Fibroblast of skin of back (primary cell): ENCODE measurements around the gene NPTXR.
A peak's percentile ranks its signal among the peaks of the same experiment; 100 is the strongest.
"Not testable (repeated sequence)": the region's sequence is repeated elsewhere in the genome, so short reads cannot be mapped to it uniquely, and the experiment has no call there.

Experiments used
- DNase-seq: peaks from one replicate; pipeline ENCODE4 v3.0.0-alpha.2; 2013

Gene NPTXR

DNA sequence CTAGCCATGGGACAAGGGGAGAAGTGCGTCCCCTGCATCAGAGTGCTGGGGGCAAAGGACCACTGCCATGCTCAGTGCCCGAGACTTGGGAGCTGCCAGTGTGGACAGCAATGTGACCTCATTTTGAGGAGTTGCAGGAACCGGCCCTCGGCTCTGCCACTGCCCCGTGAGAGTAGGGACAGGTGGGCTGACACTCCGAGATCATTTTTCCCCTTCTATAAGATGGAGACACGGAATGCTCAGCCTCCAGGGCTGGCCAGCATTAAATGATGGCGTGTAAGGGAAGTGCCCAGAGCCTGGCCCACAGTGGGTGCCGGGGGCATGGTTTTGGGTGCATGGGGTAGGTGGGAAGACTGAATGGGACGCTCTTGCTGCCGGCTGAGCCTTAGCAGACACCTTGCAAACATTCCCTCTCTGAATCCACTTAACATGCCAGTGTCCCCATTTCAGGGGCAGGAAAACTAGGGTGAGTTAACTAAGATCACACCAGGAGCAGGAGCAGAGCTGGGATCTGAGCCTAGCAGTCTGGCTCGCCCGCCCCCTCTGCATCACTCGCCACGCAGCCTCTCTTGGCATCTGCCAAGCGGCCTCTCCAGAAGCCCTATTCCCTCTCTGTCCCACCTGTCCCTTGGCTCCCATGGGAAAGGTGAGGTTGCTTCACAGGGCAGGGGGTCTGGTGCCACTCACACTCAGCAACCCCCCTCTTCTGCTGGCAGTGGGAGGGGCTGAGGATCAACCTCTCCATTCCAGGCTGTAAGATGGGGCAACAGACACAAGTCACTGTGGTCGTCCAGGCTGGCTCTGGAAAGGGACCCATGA lies 13.6 kb downstream of the NPTXR start:
- DNase-seq, result no peak

GRCh38 chr22:38829485-38829884 lies 14.3 kb downstream of the NPTXR start:
- DNase-seq, result peak; percentile 26

GRCh38 chr22:38828616-38829205 lies 15.1 kb downstream of the NPTXR start:
- DNase-seq, result no peak

- DNase-seq, result no peak
Observed at GRCh38 chr22:38828191-38828590, 15.6 kb downstream of the NPTXR start.

DNA sequence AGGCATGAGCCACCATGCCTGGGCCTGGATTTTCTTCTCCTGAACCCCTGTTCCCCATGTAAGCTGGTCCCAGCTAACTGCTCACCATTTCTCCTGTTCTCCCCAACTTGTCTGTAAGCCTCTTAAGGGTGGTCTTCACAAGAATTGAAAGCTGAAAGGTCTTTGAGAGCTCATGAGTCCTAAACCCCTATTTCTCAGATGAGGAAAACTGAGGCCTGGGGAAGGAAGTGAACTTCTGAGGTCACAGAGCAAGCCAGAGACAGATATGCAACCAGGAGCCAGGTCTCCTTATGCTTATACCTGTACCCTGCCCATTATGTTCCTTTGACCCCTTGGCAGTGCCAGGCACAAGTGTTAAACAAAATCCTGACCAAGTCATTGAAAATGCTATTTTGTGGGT lies 16.3 kb downstream of the NPTXR start:
- no peak for DNase-seq

DNA sequence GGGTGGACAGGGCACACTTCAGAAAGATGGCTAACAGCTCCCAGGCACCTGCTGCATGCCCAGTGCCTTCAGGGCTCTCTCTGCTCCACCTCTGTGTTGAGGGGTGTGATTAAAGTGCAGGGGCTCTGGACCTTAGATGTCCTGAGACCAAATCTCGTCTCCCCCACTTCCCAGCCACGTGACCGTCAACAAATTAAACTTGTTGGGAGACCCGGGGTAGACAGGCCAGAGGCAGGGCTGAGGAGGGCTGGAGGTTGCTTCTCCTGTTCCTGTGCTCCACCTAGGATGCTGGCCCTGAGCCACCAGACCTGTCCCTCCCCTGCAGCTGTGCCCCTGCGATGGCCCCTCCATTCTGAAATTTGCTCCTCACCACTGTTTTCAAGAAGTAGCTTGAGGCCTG lies 17.0 kb downstream of the NPTXR start:
- DNase-seq, result no peak

DNA sequence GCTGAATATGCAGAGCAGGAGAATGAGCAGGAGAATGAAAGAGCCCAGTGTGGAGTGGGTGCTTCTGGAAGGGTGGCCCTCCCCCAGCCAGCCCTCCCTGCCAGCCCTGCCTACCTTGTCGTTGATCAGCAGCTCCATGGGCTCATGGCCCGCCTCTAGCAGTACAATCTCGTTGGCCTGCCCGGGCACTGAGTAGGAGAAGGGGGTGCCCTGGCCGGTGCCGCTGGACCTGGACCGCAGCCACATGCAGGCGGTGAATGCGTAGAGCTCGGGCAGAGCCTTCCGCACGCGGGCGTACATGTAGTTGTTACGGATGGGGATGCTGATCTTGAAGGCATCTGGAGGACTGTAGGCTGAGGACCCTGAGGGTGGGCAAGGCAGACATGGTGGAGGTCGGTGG lies 17.4 kb downstream of the NPTXR start:
- DNase-seq, result no peak

DNA sequence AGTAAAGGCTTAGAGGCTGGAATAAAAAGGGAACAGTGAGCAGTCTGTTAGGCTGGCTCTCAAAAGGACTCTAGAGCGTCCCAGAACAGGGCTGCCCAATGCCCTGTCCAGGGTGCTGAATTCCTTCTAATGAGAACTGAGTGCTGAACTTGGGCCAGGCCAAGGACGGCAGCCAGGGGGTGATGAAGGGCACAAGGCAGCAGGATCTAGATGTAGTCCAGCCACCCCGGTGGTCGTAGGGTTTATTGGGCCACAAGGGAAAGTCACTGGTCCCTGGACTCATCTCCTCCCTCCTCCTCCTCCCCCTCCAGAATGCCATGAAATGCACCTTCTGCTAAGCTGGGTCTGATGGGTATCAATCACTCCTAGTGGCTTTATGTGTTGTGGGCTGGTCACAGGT lies 19.2 kb downstream of the NPTXR start:
- peak; percentile 81 for DNase-seq

DNA sequence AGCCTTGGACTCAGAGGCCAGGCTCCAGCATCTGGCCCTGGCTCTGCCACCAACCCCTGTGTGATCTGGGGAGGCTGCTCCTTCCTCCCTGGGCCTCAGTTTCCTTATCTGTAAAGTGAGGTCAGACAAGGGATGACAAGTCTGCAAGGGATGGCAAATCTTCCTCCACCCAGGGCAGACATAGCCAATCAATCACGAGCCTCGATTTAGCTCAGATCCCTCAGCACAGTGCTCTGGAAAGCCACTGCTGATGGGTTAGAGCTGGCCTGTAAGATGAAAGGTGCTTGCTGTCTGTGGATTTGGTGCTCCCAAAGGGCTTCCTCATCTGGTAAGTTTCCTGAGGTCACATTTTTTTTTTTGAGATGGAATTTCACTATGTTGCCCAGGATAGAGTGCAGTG lies 20.2 kb downstream of the NPTXR start:
- DNase-seq, result no peak

- no peak for DNase-seq
Observed at GRCh38 chr22:38823076-38823475, 20.8 kb downstream of the NPTXR start.

DNA sequence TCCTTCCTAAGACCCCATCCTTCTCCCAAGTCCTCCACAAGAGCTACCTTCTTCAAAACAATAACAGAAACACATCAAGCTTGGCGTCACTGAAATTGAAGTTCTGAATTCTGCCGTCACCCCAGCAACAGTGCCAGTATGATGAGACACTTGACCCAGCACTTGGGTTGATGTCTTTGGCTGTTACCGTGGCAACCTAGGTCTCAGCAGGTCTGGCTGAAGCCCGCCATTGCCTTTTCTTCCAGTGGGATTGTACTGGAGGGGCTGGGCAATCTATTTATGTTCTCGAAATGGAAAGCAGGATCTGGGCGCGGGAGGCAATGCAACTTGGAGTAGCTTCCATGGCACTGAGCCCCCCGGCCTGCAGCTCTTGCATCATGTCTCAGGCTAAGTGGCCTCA lies 23.8 kb downstream of the NPTXR start:
- DNase-seq, result no peak

- no peak for DNase-seq
Observed at GRCh38 chr22:38819387-38819940, 24.4 kb downstream of the NPTXR start.

DNA sequence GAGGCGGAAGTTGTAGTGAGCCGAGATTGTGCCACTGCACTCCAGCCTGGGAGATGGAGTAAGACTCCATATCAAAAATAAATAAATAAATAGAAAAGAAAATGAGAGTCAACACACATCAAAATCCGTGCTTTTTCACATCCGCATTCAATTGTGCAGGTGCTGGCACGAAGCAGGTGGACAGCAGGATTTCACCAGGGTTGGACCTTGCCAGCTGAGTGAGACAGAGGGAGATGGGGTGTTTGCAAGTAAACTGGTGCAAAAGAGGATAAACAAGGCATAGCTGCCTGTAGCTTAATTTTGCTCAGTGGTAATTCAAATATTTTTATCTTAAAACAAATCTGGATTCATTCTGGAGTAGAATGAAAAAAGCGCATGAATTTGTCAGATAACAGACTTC lies 26.6 kb downstream of the NPTXR start:
- no peak for DNase-seq

DNA sequence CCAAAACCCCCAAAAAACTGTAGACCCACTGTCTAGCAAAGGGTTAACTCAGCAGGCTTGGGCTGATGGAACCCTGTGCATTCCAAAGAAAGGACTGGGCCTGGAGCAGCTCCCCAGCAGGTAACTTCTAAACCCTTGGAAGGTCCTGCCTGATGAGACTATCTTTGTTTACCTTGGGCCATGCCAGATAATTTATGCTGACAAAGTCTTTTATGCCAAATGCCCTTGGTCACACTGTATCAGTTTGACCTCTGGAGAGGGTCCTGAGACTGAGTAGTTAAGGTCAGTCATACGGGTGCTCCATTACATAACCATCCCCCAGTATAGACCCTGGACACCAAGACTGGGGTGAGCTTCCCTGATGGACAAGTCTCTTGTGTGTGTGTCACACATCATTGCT lies 28.0 kb downstream of the NPTXR start:
- DNase-seq, result no peak

GRCh38 chr22:38811241-38811640 lies 32.6 kb downstream of the NPTXR start:
- no peak for DNase-seq

- not testable (repeated sequence) for DNase-seq
Observed at GRCh38 chr22:38805041-38805593, 38.7 kb downstream of the NPTXR start.

- DNase-seq, result peak; percentile 92
Observed at GRCh38 chr22:38802671-38803121, 41.1 kb downstream of the NPTXR start.

DNA sequence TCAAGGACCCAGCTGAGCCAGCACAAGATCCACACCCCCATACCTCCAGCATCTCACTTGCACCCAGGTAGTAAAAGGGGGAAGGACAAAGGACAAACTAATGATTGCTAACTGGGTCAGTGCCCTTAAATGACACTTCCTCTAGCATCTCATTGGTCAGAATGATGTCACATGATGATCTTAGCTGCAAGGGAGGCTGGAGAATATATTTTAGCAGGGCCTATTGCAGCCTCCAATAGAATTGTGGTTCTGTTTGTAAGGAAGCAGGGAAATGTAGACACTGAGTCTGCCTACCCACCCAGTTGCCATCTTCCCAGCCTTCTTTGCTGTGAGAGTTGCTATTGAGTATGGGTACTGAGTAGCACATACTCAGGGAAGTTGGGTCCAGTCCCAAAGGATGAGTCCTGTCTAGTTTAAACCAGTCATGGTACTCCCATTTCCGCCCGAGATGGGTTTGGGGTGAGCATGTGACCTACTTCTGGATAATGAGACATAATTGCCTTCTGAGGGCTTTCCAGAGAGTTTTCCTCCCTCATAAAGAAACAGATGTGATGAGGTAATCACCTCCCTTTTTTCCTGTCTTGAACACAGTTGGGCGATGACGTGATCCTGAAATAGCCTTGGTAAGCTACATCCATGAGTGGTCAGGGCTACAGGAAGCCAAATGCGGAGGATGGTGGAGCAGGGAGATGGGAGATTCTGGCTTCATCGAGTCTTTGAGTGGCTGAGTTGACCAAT lies 44.4 kb downstream of the NPTXR start:
- no peak for DNase-seq

- no peak for DNase-seq
Observed at GRCh38 chr22:38798496-38798895, 45.3 kb downstream of the NPTXR start.

DNA sequence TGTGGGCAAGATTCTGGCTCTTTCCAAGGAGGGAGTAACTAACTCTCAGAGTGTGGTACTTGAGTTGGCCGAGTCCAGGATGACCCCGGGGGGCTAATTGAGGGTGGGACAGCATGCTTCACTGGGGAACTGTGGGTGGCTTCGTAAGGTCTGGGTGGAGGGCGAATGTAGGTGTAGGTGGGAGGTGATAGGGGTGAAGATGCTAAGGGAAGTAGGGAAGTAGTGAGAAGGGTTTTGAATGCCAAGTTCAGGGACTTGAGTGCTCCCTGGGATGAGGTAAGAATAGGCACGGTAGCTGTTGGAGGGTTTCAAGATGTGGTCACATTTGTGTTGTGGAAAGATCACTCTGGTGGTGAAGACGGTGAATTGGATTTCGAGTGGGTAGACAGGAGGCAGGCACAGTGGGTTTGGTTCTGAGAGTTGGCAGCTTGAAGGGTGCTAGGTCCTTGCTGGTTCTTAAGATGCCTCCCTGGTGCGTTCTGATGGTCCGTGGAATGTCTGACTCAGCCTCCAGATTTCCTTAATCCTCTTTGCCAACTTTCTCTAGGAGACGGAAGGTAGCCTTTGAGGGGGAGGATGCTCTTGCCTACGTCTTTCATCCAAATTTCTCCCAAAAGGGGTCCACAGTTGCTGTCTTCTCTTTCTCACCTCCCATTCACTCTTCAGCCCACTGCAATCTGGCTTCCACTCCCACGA lies 47.4 kb downstream of the NPTXR start:
- DNase-seq, result no peak

DNA sequence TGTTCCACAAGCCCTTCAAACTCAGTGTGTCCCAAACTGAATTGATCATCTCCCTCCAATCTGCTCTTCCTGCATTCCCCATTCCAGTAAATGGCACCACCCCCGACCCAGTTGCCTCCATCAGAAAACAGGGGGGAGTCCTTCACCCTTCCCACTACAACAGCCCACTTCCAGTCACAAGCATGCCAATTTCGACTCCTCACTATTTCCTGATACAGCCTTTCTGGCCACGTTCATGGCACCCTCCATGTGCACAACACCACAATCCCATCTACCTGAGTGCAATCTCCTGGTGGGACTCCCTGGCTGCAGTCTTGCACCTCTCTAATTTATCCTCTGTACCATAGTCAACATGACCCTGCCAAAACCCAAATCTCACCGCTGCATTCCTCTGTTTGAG lies 48.3 kb downstream of the NPTXR start:
- DNase-seq, result no peak

DNA sequence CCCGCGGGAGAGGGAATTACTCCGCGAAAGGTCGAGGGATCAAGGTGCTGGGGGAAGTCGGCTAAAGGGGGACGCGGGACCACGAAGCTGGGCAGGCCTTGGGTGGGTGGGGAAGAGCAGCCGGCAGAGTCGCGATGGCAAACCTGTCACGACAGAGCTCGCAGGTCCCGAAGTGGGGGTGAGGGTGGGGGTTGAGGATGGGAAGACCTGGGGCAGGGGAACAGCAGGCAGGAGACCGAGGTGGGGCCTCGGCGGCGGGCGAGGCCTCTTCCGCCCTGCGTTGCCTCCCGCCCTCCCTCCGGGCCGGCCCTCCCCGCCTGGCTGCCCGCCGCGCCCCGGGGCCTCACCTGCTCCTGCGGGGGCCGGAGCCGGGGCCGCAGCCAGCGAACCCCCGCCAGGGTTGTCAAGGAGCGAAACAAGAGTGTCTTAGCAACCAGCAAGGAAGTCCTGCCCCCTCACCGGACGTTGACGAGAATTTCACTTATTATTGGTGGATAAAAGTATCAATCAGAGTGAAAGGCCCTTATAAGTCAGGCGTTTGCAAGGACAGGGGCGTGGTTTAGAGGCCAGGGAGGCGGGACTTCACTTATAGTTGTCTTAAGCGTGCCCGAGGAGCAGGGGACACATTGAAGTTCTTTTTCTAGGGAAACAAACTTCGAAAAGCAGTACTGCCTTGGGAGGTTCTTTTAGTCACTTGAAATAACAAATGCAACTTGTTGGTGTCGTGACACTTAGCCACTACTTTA lies 49.9 kb downstream of the NPTXR start, which contains the start of gene DNAL4:
DNAL4 (minus strand) TSS at position 423 of the 746 bp plus-strand sequence. CDS start 11,412 bp downstream, outside the sequence.
- peak; percentile 98 for DNase-seq
